Fibroblast of pulmonary artery (primary cell): ENCODE measurements around the gene KCNF1.

Source experiments
- DNase-seq: peaks from one replicate; pipeline ENCODE4 v3.0.0-alpha.2; 2010; ENCODE audit warnings: low read depth
- H3K4me3 ChIP-seq: replicated peaks from 2 replicates; pipeline ENCODE4 v1.5.1; 2011; ENCODE audit warnings: low read depth, mild to moderate bottlenecking, control low read depth, low read length, moderate library complexity
- TF ChIP-seq, protein P1 (sequence below): IDR thresholded peaks from 2 replicates; pipeline ENCODE4 v1.5.1; 2011; ENCODE audit warnings: mild to moderate bottlenecking, control low read depth, low read length, inconsistent platforms; ENCODE audit errors: missing control alignments

KCNF1 gene, protein sequence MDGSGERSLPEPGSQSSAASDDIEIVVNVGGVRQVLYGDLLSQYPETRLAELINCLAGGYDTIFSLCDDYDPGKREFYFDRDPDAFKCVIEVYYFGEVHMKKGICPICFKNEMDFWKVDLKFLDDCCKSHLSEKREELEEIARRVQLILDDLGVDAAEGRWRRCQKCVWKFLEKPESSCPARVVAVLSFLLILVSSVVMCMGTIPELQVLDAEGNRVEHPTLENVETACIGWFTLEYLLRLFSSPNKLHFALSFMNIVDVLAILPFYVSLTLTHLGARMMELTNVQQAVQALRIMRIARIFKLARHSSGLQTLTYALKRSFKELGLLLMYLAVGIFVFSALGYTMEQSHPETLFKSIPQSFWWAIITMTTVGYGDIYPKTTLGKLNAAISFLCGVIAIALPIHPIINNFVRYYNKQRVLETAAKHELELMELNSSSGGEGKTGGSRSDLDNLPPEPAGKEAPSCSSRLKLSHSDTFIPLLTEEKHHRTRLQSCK

DNA sequence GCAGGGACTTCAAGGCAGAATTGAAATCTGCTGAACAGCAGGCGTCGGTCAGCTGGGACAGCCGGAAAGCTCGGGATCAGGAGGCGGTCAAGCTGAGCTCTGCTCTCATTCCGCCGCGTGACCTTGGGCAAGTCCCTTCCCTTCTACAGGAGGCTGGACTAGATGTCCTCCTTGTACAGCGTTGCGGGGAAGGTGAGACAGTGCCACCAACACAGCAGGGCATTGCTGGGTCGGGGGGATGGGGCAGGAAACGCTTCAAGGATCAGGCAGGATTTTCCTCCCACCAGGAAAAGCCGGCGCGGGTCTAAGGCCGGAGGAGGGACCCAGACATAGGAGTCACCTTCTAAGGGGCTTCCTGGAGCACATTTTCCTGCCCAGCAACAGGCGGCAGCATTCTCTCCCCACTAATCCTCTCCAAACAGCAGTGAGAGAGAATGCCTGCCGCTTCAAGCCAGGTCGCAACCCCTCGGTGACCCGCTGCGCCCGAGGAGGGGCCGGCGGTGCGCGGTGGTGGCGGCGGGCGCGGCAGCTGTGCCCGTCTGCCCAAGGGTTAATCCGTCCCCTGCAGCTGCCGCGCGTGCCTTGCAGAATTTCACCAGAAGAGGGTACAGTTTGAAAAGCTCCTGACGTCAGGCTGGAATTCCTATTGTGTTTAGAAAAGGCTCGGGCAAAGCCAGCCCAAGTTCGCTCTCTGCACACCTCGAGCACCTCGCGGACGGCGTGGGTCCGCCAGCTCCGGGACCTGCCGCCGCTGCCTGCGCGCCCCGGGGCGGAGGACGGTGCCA lies at the start of gene KCNF1:
Gene KCNF1, plus strand, starts transcription at position 644 of the 785 bp plus-strand sequence. CDS start 493 bp downstream, outside the sequence.
- peak; percentile 72 for DNase-seq
- peak within 1 kb of the TSS; percentile 17 for H3K4me3 ChIP-seq

DNA sequence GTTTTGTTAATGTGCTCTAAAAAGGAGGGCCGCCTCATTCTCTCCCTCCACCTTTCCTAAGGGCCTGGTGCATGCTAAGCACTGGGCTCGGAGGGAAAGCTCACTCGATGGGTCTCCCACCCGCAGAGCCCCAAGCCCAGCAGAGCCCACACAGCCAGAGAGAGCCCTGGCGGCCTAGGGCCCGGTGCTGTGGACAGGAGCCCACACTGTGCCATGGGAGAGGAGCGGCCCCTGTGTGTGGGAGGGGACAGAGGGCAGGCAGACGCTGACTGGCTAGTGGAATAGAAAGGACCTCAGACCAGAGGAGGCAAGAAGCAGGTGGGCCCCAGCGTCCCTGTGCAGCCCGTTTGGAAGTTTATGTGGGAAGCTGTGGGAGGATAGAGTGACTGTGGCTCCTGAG lies 49.4 kb upstream of the KCNF1 start:
- DNase-seq: no peak
- H3K4me3 ChIP-seq: no peak overlapping the region
- TF ChIP-seq, protein P1, sequence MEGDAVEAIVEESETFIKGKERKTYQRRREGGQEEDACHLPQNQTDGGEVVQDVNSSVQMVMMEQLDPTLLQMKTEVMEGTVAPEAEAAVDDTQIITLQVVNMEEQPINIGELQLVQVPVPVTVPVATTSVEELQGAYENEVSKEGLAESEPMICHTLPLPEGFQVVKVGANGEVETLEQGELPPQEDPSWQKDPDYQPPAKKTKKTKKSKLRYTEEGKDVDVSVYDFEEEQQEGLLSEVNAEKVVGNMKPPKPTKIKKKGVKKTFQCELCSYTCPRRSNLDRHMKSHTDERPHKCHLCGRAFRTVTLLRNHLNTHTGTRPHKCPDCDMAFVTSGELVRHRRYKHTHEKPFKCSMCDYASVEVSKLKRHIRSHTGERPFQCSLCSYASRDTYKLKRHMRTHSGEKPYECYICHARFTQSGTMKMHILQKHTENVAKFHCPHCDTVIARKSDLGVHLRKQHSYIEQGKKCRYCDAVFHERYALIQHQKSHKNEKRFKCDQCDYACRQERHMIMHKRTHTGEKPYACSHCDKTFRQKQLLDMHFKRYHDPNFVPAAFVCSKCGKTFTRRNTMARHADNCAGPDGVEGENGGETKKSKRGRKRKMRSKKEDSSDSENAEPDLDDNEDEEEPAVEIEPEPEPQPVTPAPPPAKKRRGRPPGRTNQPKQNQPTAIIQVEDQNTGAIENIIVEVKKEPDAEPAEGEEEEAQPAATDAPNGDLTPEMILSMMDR: no peak

More for the DNA sequence above, at the start of gene KCNF1:
- TF ChIP-seq, protein P1: peak; percentile 24

DNA sequence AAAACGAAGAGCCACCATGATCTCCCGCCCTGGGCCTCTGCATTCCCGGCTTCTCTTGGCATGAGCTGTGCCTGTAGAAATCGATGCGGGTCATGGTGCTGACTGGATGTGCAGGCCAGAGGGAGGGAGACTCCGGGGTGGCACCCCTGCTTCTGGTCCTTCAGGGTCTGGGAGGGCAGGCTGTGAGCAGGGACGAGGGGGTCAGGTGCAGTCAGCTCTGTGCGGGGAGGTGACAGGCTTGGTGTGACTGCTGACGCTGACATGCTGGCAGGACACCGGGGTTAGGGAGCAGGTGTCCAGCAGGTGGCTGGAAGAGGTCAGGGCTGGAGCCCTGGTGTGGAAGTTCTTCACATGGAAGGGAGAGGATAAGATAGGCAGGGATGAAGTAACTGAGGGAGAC lies 48.7 kb upstream of the KCNF1 start:
- no peak for DNase-seq
- TF ChIP-seq, protein P1: no peak
- H3K4me3 ChIP-seq: no peak overlapping the region

DNA sequence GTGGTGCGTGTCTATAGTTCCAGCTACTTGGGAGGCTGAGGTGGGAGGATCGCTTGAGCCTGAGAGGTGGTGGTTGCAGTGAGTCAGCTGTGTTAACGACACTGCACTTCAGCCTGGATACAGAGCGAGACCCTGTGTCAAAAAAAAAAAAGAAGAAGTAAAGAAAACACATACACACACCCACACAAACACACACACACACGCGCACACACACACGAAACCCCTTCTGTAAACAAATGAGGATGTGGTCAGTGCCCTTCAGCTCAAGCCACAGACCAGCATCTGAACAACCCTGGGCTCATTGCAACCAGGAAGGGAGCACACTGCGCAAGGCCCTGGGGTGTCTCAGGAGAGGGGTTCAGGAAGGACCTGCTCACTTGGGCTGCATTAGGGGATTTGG lies 47.9 kb upstream of the KCNF1 start:
- TF ChIP-seq, protein P1: no peak
- no peak for DNase-seq
- H3K4me3 ChIP-seq: no peak overlapping the region

DNA sequence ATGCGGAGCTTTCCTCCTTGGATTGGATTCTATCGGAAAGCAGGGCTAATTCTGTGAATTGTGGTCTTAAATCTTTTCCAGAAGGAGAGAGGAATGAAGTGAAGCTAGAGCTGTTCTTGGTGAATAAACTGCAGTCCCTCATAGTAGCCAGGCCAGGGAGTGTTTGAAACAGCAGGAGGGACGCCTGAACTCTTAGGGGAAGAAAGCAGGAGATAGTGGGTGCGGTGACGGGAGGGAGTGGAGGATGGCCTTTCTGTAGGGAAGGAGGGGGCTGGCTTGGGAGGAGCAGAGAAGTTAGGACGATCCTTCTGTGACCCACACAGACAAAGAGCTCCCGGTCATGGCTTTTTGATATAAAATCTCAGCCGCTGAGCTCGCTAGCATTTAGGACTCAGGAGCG lies 47.5 kb upstream of the KCNF1 start:
- no peak for DNase-seq
- no peak overlapping the region for H3K4me3 ChIP-seq
- TF ChIP-seq, protein P1: no peak

DNA sequence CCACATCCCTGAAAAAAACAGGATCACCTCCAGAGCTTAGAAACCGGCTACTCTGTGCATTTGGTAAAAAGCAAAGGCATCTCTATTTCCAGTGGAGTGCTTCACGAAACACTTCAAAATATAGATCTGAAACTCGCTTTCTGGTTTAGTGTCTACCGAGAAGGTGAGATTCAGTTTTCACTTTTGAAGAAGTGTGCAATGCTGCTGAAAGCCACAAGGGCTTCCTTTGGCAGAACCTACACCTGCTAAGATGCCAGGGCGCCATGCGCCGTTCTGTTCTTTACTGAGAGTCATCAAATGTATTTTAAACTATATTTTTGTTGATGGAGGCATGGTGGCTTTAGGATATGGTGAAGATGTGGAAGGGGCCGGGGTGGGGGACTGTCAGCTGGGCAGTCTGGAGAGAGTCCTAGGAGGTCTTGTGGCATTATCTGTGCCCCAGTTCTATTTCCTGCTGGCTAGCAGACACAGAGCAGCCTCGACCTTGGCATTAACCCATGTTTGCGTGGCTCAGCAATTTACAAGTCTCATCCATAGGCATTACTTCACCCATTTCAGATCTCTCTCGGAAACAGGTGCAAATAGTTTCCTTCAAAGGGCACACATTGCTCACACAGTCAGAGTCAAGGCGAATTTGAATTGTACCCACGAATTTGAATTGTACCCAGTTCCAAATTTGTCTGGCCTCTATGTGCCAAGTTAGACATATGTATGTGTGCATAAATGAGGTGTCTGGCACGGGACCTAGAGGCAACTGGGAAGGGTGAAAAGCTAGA lies 46.7 kb upstream of the KCNF1 start:
- no peak for DNase-seq
- TF ChIP-seq, protein P1: no peak
- H3K4me3 ChIP-seq: no peak overlapping the region
